Fibroblast of lung (primary cell): ENCODE data around the gene CELF2.

ENCODE experiments used
- EZH2 ChIP-seq: IDR thresholded peaks from 2 replicates; pipeline ENCODE4 v1.5.1; 2012; ENCODE audit warnings: low read length, control low read depth, mild to moderate bottlenecking; ENCODE audit errors: missing control alignments
- TF ChIP-seq, protein P1 (sequence below), 2 donors: IDR thresholded peaks in 1 of 2; conservative IDR thresholded peaks in 1 of 2; 1 replicate in 1 of 2; 2 replicates in 1 of 2; pipeline ENCODE4 v1.5.1; 2011 to 2012; ENCODE audit warnings: low read length in 2 of 2, control low read depth in 1 of 2, inconsistent platforms in 1 of 2, low read depth in 1 of 2, mild to moderate bottlenecking in 1 of 2

DNA sequence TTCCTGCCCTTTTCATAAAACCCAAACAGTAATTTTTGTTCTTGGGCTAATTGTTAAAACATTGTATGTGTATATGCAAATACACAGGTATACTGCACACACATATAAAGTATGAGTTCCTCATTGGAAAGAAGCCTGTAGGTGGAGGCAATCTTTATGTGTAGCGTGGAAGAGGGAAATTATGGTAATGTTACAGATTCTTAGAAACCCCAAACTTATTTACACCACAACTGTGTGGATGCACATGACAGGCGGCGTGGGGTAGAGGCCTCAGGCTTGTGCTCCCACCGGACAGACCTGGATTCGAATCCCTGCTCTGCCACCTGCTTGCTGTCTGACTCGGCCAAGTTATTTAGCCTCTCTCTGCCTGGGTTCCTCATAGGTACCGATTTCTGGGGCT is 223.0 kb downstream of the CELF2 start:
- TF ChIP-seq, protein P1, sequence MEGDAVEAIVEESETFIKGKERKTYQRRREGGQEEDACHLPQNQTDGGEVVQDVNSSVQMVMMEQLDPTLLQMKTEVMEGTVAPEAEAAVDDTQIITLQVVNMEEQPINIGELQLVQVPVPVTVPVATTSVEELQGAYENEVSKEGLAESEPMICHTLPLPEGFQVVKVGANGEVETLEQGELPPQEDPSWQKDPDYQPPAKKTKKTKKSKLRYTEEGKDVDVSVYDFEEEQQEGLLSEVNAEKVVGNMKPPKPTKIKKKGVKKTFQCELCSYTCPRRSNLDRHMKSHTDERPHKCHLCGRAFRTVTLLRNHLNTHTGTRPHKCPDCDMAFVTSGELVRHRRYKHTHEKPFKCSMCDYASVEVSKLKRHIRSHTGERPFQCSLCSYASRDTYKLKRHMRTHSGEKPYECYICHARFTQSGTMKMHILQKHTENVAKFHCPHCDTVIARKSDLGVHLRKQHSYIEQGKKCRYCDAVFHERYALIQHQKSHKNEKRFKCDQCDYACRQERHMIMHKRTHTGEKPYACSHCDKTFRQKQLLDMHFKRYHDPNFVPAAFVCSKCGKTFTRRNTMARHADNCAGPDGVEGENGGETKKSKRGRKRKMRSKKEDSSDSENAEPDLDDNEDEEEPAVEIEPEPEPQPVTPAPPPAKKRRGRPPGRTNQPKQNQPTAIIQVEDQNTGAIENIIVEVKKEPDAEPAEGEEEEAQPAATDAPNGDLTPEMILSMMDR (conservative IDR thresholded peaks at IDR 0.05 in 1 of 2, IDR thresholded peaks at IDR 0.05 in 1 of 2; ENCODE audit: low read depth in 1 of 2, low read length in 2 of 2): no peak
- TF ChIP-seq EZH2: no peak
